SH-SY5Y (cell line): Measurements from ENCODE around the gene DNAJA3.

ENCODE experiments used
- GATA2 ChIP-seq: IDR thresholded peaks from 2 replicates; pipeline ENCODE4 v1.6.1; 2011; ENCODE audit warnings: mild to moderate bottlenecking, low read depth, low read length
- GATA3 ChIP-seq: IDR thresholded peaks from 2 replicates; pipeline ENCODE4 v1.6.1; 2011; ENCODE audit warnings: low read depth, mild to moderate bottlenecking, low read length, moderate library complexity

The DNAJA3 gene

DNA sequence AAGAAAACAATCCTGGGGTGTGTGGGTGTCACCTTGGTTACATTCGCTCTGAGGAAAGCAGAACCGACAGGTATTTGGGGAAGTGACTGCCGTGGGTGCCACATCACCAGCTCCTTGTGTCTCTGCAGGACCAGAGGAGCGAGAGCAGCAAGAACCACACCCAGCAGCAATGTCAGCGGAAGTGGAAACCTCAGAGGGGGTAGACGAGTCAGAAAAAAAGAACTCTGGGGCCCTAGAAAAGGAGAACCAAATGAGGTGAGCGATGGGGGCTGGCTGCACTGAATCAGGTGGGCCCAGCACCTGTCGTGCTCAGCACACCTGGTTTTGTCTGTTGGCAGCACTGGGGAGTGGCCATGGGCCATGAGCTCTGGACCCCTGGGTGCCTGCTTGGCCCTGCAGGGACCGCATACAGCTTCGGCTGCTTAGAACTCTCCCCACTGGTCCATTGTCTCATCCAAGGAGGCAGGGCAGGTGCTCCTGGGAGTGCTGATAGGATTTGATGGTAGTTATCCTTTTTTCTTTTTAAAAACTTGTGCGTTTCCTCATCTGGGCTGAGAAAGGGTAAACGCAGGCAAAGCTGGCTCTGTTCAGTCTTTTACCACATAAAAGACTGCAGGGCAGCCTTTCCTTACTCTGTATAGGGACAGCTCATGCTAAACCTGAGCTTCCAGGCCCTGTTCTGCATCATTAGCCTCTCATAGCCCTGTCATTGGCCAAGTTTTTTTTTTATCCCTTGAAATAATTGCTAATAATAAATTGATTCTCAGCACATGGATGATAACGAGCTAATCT, 79.9 kb downstream of the DNAJA3 start:
- TF ChIP-seq GATA2 (no peak), GATA3 (no peak)
